Thyroid gland (tissue), 4 donors: ENCODE measurements around the gene CRABP2.

ENCODE experiments used
- CTCF ChIP-seq, 6 experiments: fragments of 200-600 bp in 3 of 6; fragments of 450-650 bp in 3 of 6; sonication (generic) in 3 of 6; IDR thresholded peaks; one replicate each; pipeline ENCODE4 v1.5.1; 2016 to 2019; ENCODE audit warnings: antibody characterized with exemption in 6 of 6, mild to moderate bottlenecking in 2 of 6, inconsistent platforms in 1 of 6, moderate library complexity in 1 of 6
- POLR2A ChIP-seq, 2 donors: fragments of 450-650 bp; IDR thresholded peaks; one replicate each; pipeline ENCODE4 v1.6.1; 2017; ENCODE audit warnings: antibody characterized with exemption in 2 of 2, mild to moderate bottlenecking in 2 of 2, moderate library complexity in 1 of 2

- TF ChIP-seq POLR2A (IDR thresholded peaks at IDR 0.05) (no peak), CTCF (IDR thresholded peaks at IDR 0.05) (no peak)
These were observed 50.1 kb downstream of the CRABP2 start for GRCh38 chr1:156655151-156655903.
